ENCODE measurements around the gene PDGFRB.

Gene PDGFRB

GRCh38 chr5:150073677-150074076 is 82.0 kb downstream of the PDGFRB start:
- H4K91ac ChIP-seq (ENCODE audit: low read depth, low read length, poor library complexity) = no peak overlapping the region
- WGBS, 2 donors (ENCODE audit: extremely low coverage in 2 of 2, insufficient read length in 2 of 2, insufficient replicate concordance in 1 of 2) = no CpG with 5 or more reads among the region's 3 CpGs

GRCh38 chr5:150073086-150073625 is 82.5 kb downstream of the PDGFRB start:
- H3K9ac ChIP-seq (ENCODE audit: low read depth, low read length, poor library complexity) = no peak overlapping the region
- H4K91ac ChIP-seq (ENCODE audit: low read depth, low read length, poor library complexity) = no peak overlapping the region
- no peak overlapping the region for H3K23ac ChIP-seq (ENCODE audit: low read depth, low read length, poor library complexity)
- H3K9me3 ChIP-seq (replicated peaks in 1 of 2; ENCODE audit: control insufficient read depth in 2 of 2, insufficient read depth in 1 of 2, low read depth in 1 of 2, low read length in 2 of 2) = no peaks in the 10 kb centered on the region
- no peak overlapping the region for H2BK12ac ChIP-seq (ENCODE audit: low read length)
- no peak overlapping the region for H3K4me3 ChIP-seq (ENCODE audit: low read length in 2 of 2)
- H2BK15ac ChIP-seq (ENCODE audit: low read length) = no peak overlapping the region
- H3K27ac ChIP-seq (replicated peaks; ENCODE audit: low read length) = no peak overlapping the region
- H2AK5ac ChIP-seq (ENCODE audit: low read depth, low read length) = no peak overlapping the region
- DNase-seq (ENCODE audit: low spot score) = no peak
- no peak overlapping the region for H2AFZ ChIP-seq (ENCODE audit: low read length)
- no peaks in the 10 kb centered on the region for H3K79me1 ChIP-seq (ENCODE audit: low read depth, low read length)
- no peak overlapping the region for H2BK120ac ChIP-seq (ENCODE audit: low read depth, low read length)
- no peak overlapping the region for H3K4ac ChIP-seq (ENCODE audit: low read length)
- no peak overlapping the region for H3K18ac ChIP-seq (ENCODE audit: low read length)
- H3K4me1 ChIP-seq (ENCODE audit: control insufficient read depth in 2 of 2, insufficient read depth in 1 of 2, low read depth in 1 of 2, low read length in 2 of 2) = no peaks in the 10 kb centered on the region
- peaks cover 0 to 77% (median 0%) of the 10 kb centered on the region in 3 experiments for H3K27me3 ChIP-seq (ENCODE audit: control insufficient read depth in 3 of 3, insufficient read depth in 3 of 3, low read depth in 1 of 3, low read length in 3 of 3)
- H3K36me3 ChIP-seq (replicated peaks in 1 of 2; ENCODE audit: control insufficient read depth in 2 of 2, insufficient read depth in 2 of 2, low read length in 2 of 2) = no peaks in the 10 kb centered on the region
- H3K14ac ChIP-seq (ENCODE audit: low read length) = no peak overlapping the region
- no peak overlapping the region for H3K4me2 ChIP-seq (ENCODE audit: insufficient read depth, low read length, poor library complexity, severe bottlenecking)
- no peak overlapping the region for H2BK5ac ChIP-seq (ENCODE audit: low read length)
- no CpG with 5 or more reads among the region's 5 CpGs for WGBS, 2 donors (ENCODE audit: extremely low coverage in 2 of 2, insufficient read length in 2 of 2, insufficient replicate concordance in 1 of 2)
- H4K8ac ChIP-seq (ENCODE audit: low read depth, low read length) = no peak overlapping the region

More at GRCh38 chr5:150073677-150074076, 82.0 kb downstream of the PDGFRB start:
- Histone ChIP-seq H3K9ac (ENCODE audit: low read depth, low read length, poor library complexity) (no peak overlapping the region), H3K14ac (ENCODE audit: low read length) (no peak overlapping the region), H3K4me3 (ENCODE audit: low read length in 2 of 2) (no peak overlapping the region), H3K4me1 (ENCODE audit: control insufficient read depth in 2 of 2, insufficient read depth in 1 of 2, low read depth in 1 of 2, low read length in 2 of 2) (no peaks in the 10 kb centered on the region), H4K8ac (ENCODE audit: low read depth, low read length) (no peak overlapping the region), H3K9me3 (replicated peaks in 1 of 2; ENCODE audit: control insufficient read depth in 2 of 2, insufficient read depth in 1 of 2, low read depth in 1 of 2, low read length in 2 of 2) (no peaks in the 10 kb centered on the region), H2AK5ac (ENCODE audit: low read depth, low read length) (no peak overlapping the region), H2BK15ac (ENCODE audit: low read length) (no peak overlapping the region), H3K27me3 (ENCODE audit: control insufficient read depth in 3 of 3, insufficient read depth in 3 of 3, low read depth in 1 of 3, low read length in 3 of 3) (peaks cover 0 to 73% (median 0%) of the 10 kb centered on the region in 3 experiments), H2BK5ac (ENCODE audit: low read length) (no peak overlapping the region), H3K27ac (replicated peaks; ENCODE audit: low read length) (no peak overlapping the region), H3K4ac (ENCODE audit: low read length) (no peak overlapping the region), H2AFZ (ENCODE audit: low read length) (no peak overlapping the region), H3K23ac (ENCODE audit: low read depth, low read length, poor library complexity) (no peak overlapping the region), H3K36me3 (replicated peaks in 1 of 2; ENCODE audit: control insufficient read depth in 2 of 2, insufficient read depth in 2 of 2, low read length in 2 of 2) (no peaks in the 10 kb centered on the region), H3K18ac (ENCODE audit: low read length) (no peak overlapping the region), H2BK120ac (ENCODE audit: low read depth, low read length) (no peak overlapping the region), H3K79me1 (ENCODE audit: low read depth, low read length) (no peaks in the 10 kb centered on the region), H3K4me2 (ENCODE audit: insufficient read depth, low read length, poor library complexity, severe bottlenecking) (no peak overlapping the region), H2BK12ac (ENCODE audit: low read length) (no peak overlapping the region)
- DNase-seq (ENCODE audit: low spot score) = no peak

- H3K4me2 ChIP-seq (ENCODE audit: insufficient read depth, low read length, poor library complexity, severe bottlenecking) = no peak overlapping the region
- no peak overlapping the region for H3K9ac ChIP-seq (ENCODE audit: low read depth, low read length, poor library complexity)
- H3K23ac ChIP-seq (ENCODE audit: low read depth, low read length, poor library complexity) = no peak overlapping the region
- H2AK5ac ChIP-seq (ENCODE audit: low read depth, low read length) = no peak overlapping the region
- DNase-seq (ENCODE audit: low spot score) = no peak
- H3K9me3 ChIP-seq (replicated peaks in 1 of 2; ENCODE audit: control insufficient read depth in 2 of 2, insufficient read depth in 1 of 2, low read depth in 1 of 2, low read length in 2 of 2) = no peaks in the 10 kb centered on the region
- H3K14ac ChIP-seq (ENCODE audit: low read length) = no peak overlapping the region
- no CpG with 5 or more reads among the region's 3 CpGs for WGBS, 2 donors (ENCODE audit: extremely low coverage in 2 of 2, insufficient read length in 2 of 2, insufficient replicate concordance in 1 of 2)
- H3K27ac ChIP-seq (replicated peaks; ENCODE audit: low read length) = no peak overlapping the region
- no peak overlapping the region for H3K4me3 ChIP-seq (ENCODE audit: low read length in 2 of 2)
- H3K27me3 ChIP-seq (ENCODE audit: control insufficient read depth in 3 of 3, insufficient read depth in 3 of 3, low read depth in 1 of 3, low read length in 3 of 3) = peaks cover 0 to 74% (median 0%) of the 10 kb centered on the region in 3 experiments
- H3K4ac ChIP-seq (ENCODE audit: low read length) = no peak overlapping the region
- H2AFZ ChIP-seq (ENCODE audit: low read length) = no peak overlapping the region
- no peak overlapping the region for H4K8ac ChIP-seq (ENCODE audit: low read depth, low read length)
- no peaks in the 10 kb centered on the region for H3K79me1 ChIP-seq (ENCODE audit: low read depth, low read length)
- no peaks in the 10 kb centered on the region for H3K4me1 ChIP-seq (ENCODE audit: control insufficient read depth in 2 of 2, insufficient read depth in 1 of 2, low read depth in 1 of 2, low read length in 2 of 2)
- no peak overlapping the region for H2BK5ac ChIP-seq (ENCODE audit: low read length)
- H3K18ac ChIP-seq (ENCODE audit: low read length) = no peak overlapping the region
- no peak overlapping the region for H2BK15ac ChIP-seq (ENCODE audit: low read length)
- no peak overlapping the region for H2BK120ac ChIP-seq (ENCODE audit: low read depth, low read length)
- no peak overlapping the region for H4K91ac ChIP-seq (ENCODE audit: low read depth, low read length, poor library complexity)
- H3K36me3 ChIP-seq (replicated peaks in 1 of 2; ENCODE audit: control insufficient read depth in 2 of 2, insufficient read depth in 2 of 2, low read length in 2 of 2) = no peaks in the 10 kb centered on the region
- H2BK12ac ChIP-seq (ENCODE audit: low read length) = no peak overlapping the region
These were observed 84.8 kb downstream of the PDGFRB start for GRCh38 chr5:150070821-150071220.

GRCh38 chr5:150069672-150070627 is 85.7 kb downstream of the PDGFRB start:
- Histone ChIP-seq H2BK15ac (ENCODE audit: low read length) (peak overlapping the region; percentile 18), H4K91ac (ENCODE audit: low read depth, low read length, poor library complexity) (no peak overlapping the region), H2AK5ac (ENCODE audit: low read depth, low read length) (no peak overlapping the region), H3K27ac (replicated peaks; ENCODE audit: low read length) (no peak overlapping the region), H3K27me3 (ENCODE audit: control insufficient read depth in 3 of 3, insufficient read depth in 3 of 3, low read depth in 1 of 3, low read length in 3 of 3) (peaks cover 0 to 71% (median 0%) of the 10 kb centered on the region in 3 experiments), H2AFZ (ENCODE audit: low read length) (no peak overlapping the region), H3K4me1 (ENCODE audit: control insufficient read depth in 2 of 2, insufficient read depth in 1 of 2, low read depth in 1 of 2, low read length in 2 of 2) (peaks cover 0 to 6% of the 10 kb centered on the region in 2 donors), H3K4me2 (ENCODE audit: insufficient read depth, low read length, poor library complexity, severe bottlenecking) (no peak overlapping the region), H2BK12ac (ENCODE audit: low read length) (no peak overlapping the region), H2BK5ac (ENCODE audit: low read length) (no peak overlapping the region), H3K79me1 (ENCODE audit: low read depth, low read length) (no peaks in the 10 kb centered on the region), H3K4me3 (ENCODE audit: low read length in 2 of 2) (no peak overlapping the region), H3K23ac (ENCODE audit: low read depth, low read length, poor library complexity) (no peak overlapping the region), H3K18ac (ENCODE audit: low read length) (peak overlapping the region; percentile 48), H3K4ac (ENCODE audit: low read length) (no peak overlapping the region), H3K36me3 (replicated peaks in 1 of 2; ENCODE audit: control insufficient read depth in 2 of 2, insufficient read depth in 2 of 2, low read length in 2 of 2) (no peaks in the 10 kb centered on the region), H3K9ac (ENCODE audit: low read depth, low read length, poor library complexity) (no peak overlapping the region), H2BK120ac (ENCODE audit: low read depth, low read length) (no peak overlapping the region), H4K8ac (ENCODE audit: low read depth, low read length) (no peak overlapping the region), H3K14ac (ENCODE audit: low read length) (peak overlapping the region; percentile 58), H3K9me3 (replicated peaks in 1 of 2; ENCODE audit: control insufficient read depth in 2 of 2, insufficient read depth in 1 of 2, low read depth in 1 of 2, low read length in 2 of 2) (no peaks in the 10 kb centered on the region)
- WGBS, 2 donors (ENCODE audit: extremely low coverage in 2 of 2, insufficient read length in 2 of 2, insufficient replicate concordance in 1 of 2) = no CpG with 5 or more reads among the region's 25 CpGs
- no peak for DNase-seq (ENCODE audit: low spot score)

All from neuronal stem cell (in vitro differentiated cells).